ENCODE data around the gene IGFL2. TPM values are rescaled to one million over a fixed set of nuclear protein-coding genes. Genes with fewer than 3 reads are reported as not detected.
"Not testable (repeated sequence)": the region's sequence is repeated elsewhere in the genome, so short reads cannot be mapped to it uniquely, and the experiment has no call there.

The IGFL2 gene
- total RNA-seq (2014; rRNA removed; shearing (Covaris generic)): 0.17 TPM in 1 of 2 replicates, not detected in the other

GRCh38 chr19:46147791-46148288 lies at the start of gene IGFL2:
Gene IGFL2 (plus strand): TSS chr19:46148238. CDS start chr19:46148279, 41 bp downstream.
- no peaks in the 10 kb centered on the region for H3K27me3 ChIP-seq (ENCODE audit: control insufficient read depth, insufficient read depth, low read length)
- H3K4me3 ChIP-seq (ENCODE audit: insufficient read depth, low read depth, low read length): no peak within 1 kb of the TSS
- no peak for DNase-seq
- no peaks in the 10 kb centered on the region for H3K36me3 ChIP-seq (replicated peaks; ENCODE audit: control insufficient read depth, insufficient read depth, low read length)

GRCh38 chr19:46100344-46100743 lies 47.7 kb upstream of the IGFL2 start:
- DNase-seq: no peak
- no peaks in the 10 kb centered on the region for H3K36me3 ChIP-seq (replicated peaks; ENCODE audit: control insufficient read depth, insufficient read depth, low read length)
- no peak overlapping the region for H3K4me3 ChIP-seq (ENCODE audit: insufficient read depth, low read depth, low read length)
- no peaks in the 10 kb centered on the region for H3K27me3 ChIP-seq (ENCODE audit: control insufficient read depth, insufficient read depth, low read length)

GRCh38 chr19:46101293-46101692 lies 46.7 kb upstream of the IGFL2 start:
- H3K27me3 ChIP-seq (ENCODE audit: control insufficient read depth, insufficient read depth, low read length): no peaks in the 10 kb centered on the region
- H3K4me3 ChIP-seq (ENCODE audit: insufficient read depth, low read depth, low read length): no peak overlapping the region
- DNase-seq: no peak
- no peaks in the 10 kb centered on the region for H3K36me3 ChIP-seq (replicated peaks; ENCODE audit: control insufficient read depth, insufficient read depth, low read length)

GRCh38 chr19:46102333-46102732 lies 45.7 kb upstream of the IGFL2 start:
- not testable (repeated sequence) for H3K4me3 ChIP-seq (ENCODE audit: insufficient read depth, low read depth, low read length); H3K36me3 ChIP-seq (replicated peaks; ENCODE audit: control insufficient read depth, insufficient read depth, low read length); H3K27me3 ChIP-seq (ENCODE audit: control insufficient read depth, insufficient read depth, low read length); DNase-seq

- Histone ChIP-seq H3K27me3 (ENCODE audit: control insufficient read depth, insufficient read depth, low read length) (no peaks in the 10 kb centered on the region), H3K36me3 (replicated peaks; ENCODE audit: control insufficient read depth, insufficient read depth, low read length) (no peaks in the 10 kb centered on the region), H3K4me3 (ENCODE audit: insufficient read depth, low read depth, low read length) (no peak overlapping the region)
- no peak for DNase-seq
Observed at GRCh38 chr19:46107371-46107770, 40.7 kb upstream of the IGFL2 start.

- no peak for DNase-seq
- no peak overlapping the region for H3K4me3 ChIP-seq (ENCODE audit: insufficient read depth, low read depth, low read length)
- H3K36me3 ChIP-seq (replicated peaks; ENCODE audit: control insufficient read depth, insufficient read depth, low read length): no peaks in the 10 kb centered on the region
- no peaks in the 10 kb centered on the region for H3K27me3 ChIP-seq (ENCODE audit: control insufficient read depth, insufficient read depth, low read length)
Observed at GRCh38 chr19:46109876-46110275, 38.2 kb upstream of the IGFL2 start.

- no peaks in the 10 kb centered on the region for H3K36me3 ChIP-seq (replicated peaks; ENCODE audit: control insufficient read depth, insufficient read depth, low read length)
- no peak for DNase-seq
- H3K27me3 ChIP-seq (ENCODE audit: control insufficient read depth, insufficient read depth, low read length): no peaks in the 10 kb centered on the region
- H3K4me3 ChIP-seq (ENCODE audit: insufficient read depth, low read depth, low read length): no peak overlapping the region
Observed at GRCh38 chr19:46111376-46111775, 36.7 kb upstream of the IGFL2 start.

GRCh38 chr19:46112527-46112926 lies 35.5 kb upstream of the IGFL2 start:
- H3K27me3 ChIP-seq (ENCODE audit: control insufficient read depth, insufficient read depth, low read length): no peaks in the 10 kb centered on the region
- no peaks in the 10 kb centered on the region for H3K36me3 ChIP-seq (replicated peaks; ENCODE audit: control insufficient read depth, insufficient read depth, low read length)
- H3K4me3 ChIP-seq (ENCODE audit: insufficient read depth, low read depth, low read length): no peak overlapping the region
- DNase-seq: no peak

- no peaks in the 10 kb centered on the region for H3K27me3 ChIP-seq (ENCODE audit: control insufficient read depth, insufficient read depth, low read length)
- no peak for DNase-seq
- no peak overlapping the region for H3K4me3 ChIP-seq (ENCODE audit: insufficient read depth, low read depth, low read length)
- no peaks in the 10 kb centered on the region for H3K36me3 ChIP-seq (replicated peaks; ENCODE audit: control insufficient read depth, insufficient read depth, low read length)
Observed at GRCh38 chr19:46113726-46114125, 34.3 kb upstream of the IGFL2 start.

GRCh38 chr19:46115396-46116106 lies 32.5 kb upstream of the IGFL2 start:
- H3K36me3 ChIP-seq (replicated peaks; ENCODE audit: control insufficient read depth, insufficient read depth, low read length): no peaks in the 10 kb centered on the region
- DNase-seq: peak; percentile 22
- H3K27me3 ChIP-seq (ENCODE audit: control insufficient read depth, insufficient read depth, low read length): no peaks in the 10 kb centered on the region
- H3K4me3 ChIP-seq (ENCODE audit: insufficient read depth, low read depth, low read length): no peak overlapping the region

- H3K36me3 ChIP-seq (replicated peaks; ENCODE audit: control insufficient read depth, insufficient read depth, low read length): no peaks in the 10 kb centered on the region
- no peak overlapping the region for H3K4me3 ChIP-seq (ENCODE audit: insufficient read depth, low read depth, low read length)
- H3K27me3 ChIP-seq (ENCODE audit: control insufficient read depth, insufficient read depth, low read length): no peaks in the 10 kb centered on the region
- no peak for DNase-seq
Observed at GRCh38 chr19:46116121-46116520, 31.9 kb upstream of the IGFL2 start.

GRCh38 chr19:46118136-46118535 lies 29.9 kb upstream of the IGFL2 start:
- Histone ChIP-seq H3K27me3 (ENCODE audit: control insufficient read depth, insufficient read depth, low read length) (no peaks in the 10 kb centered on the region), H3K36me3 (replicated peaks; ENCODE audit: control insufficient read depth, insufficient read depth, low read length) (no peaks in the 10 kb centered on the region), H3K4me3 (ENCODE audit: insufficient read depth, low read depth, low read length) (no peak overlapping the region)
- no peak for DNase-seq

GRCh38 chr19:46124638-46125115 lies 23.4 kb upstream of the IGFL2 start, which contains the start of gene IGFL3:
Gene IGFL3 (minus strand): TSS chr19:46124688. CDS start chr19:46124649, 39 bp downstream.
- Histone ChIP-seq H3K4me3 (ENCODE audit: insufficient read depth, low read depth, low read length) (no peak within 1 kb of the TSS), H3K36me3 (replicated peaks; ENCODE audit: control insufficient read depth, insufficient read depth, low read length) (no peaks in the 10 kb centered on the region), H3K27me3 (ENCODE audit: control insufficient read depth, insufficient read depth, low read length) (no peaks in the 10 kb centered on the region)
- no peak for DNase-seq

- Histone ChIP-seq H3K4me3 (ENCODE audit: insufficient read depth, low read depth, low read length) (no peak overlapping the region), H3K36me3 (replicated peaks; ENCODE audit: control insufficient read depth, insufficient read depth, low read length) (no peaks in the 10 kb centered on the region), H3K27me3 (ENCODE audit: control insufficient read depth, insufficient read depth, low read length) (no peaks in the 10 kb centered on the region)
- DNase-seq: no peak
Observed at GRCh38 chr19:46125447-46125846, 22.6 kb upstream of the IGFL2 start.

GRCh38 chr19:46126086-46126580 lies 21.9 kb upstream of the IGFL2 start:
- Histone ChIP-seq H3K27me3 (ENCODE audit: control insufficient read depth, insufficient read depth, low read length) (no peaks in the 10 kb centered on the region), H3K4me3 (ENCODE audit: insufficient read depth, low read depth, low read length) (no peak overlapping the region), H3K36me3 (replicated peaks; ENCODE audit: control insufficient read depth, insufficient read depth, low read length) (no peaks in the 10 kb centered on the region)
- no peak for DNase-seq
